HG02885 (cell line): ENCODE data around the gene PLAAT1.

Source experiments
- ATAC-seq: cut with Tn5 transposase; IDR thresholded peaks from one replicate; pipeline ENCODE4 v1.9.1; 2021; ENCODE audit warnings: mild to moderate bottlenecking; ENCODE audit not compliant: unreplicated experiment, poor library complexity

PLAAT1 gene

GRCh38 chr3:193248848-193249468 is 7.9 kb downstream of the PLAAT1 start:
- no peak for ATAC-seq

- no peak for ATAC-seq
Measured at GRCh38 chr3:193250492-193250891, 9.5 kb downstream of the PLAAT1 start.

GRCh38 chr3:193253986-193254660 is 13.1 kb downstream of the PLAAT1 start:
- no peak for ATAC-seq

- no peak for ATAC-seq
Measured at GRCh38 chr3:193261970-193262369, 20.9 kb downstream of the PLAAT1 start.

GRCh38 chr3:193262707-193263106 is 21.7 kb downstream of the PLAAT1 start:
- ATAC-seq: no peak

- ATAC-seq: no peak
Measured at GRCh38 chr3:193269343-193270028, 28.5 kb downstream of the PLAAT1 start.

- no peak for ATAC-seq
Measured at GRCh38 chr3:193270451-193270850, 29.4 kb downstream of the PLAAT1 start.

- no peak for ATAC-seq
Measured at GRCh38 chr3:193271101-193271840, 30.2 kb downstream of the PLAAT1 start.

GRCh38 chr3:193292386-193292785 is 51.4 kb downstream of the PLAAT1 start:
- ATAC-seq: no peak

- no peak for ATAC-seq
Measured at GRCh38 chr3:193295985-193296384, 55.0 kb downstream of the PLAAT1 start.

GRCh38 chr3:193297421-193297820 is 56.4 kb downstream of the PLAAT1 start:
- ATAC-seq: peak; percentile 69

GRCh38 chr3:193301433-193301832 is 60.4 kb downstream of the PLAAT1 start:
- ATAC-seq: no peak

- no peak for ATAC-seq
Measured at GRCh38 chr3:193305356-193305755, 64.3 kb downstream of the PLAAT1 start.

GRCh38 chr3:193310914-193311723 is 70.1 kb downstream of the PLAAT1 start:
- ATAC-seq: no peak

GRCh38 chr3:193313061-193313958 is 72.3 kb downstream of the PLAAT1 start:
- ATAC-seq: no peak

GRCh38 chr3:193314161-193314560 is 73.1 kb downstream of the PLAAT1 start:
- no peak for ATAC-seq

GRCh38 chr3:193317682-193318300 is 76.8 kb downstream of the PLAAT1 start:
- ATAC-seq: no peak
